Stomach (tissue), 9 donors: ENCODE measurements around the gene NELFCD. TPM values are rescaled to one million over a fixed set of nuclear protein-coding genes. Genes with fewer than 3 reads are reported as not detected.

Experiments
- DNase-seq, 2 donors: peaks; one replicate each; pipeline versions ENCODE4 v3.0.0 to v3.0.0-alpha.2; 2013 to 2019
- H3K27ac ChIP-seq, 5 donors: fragments of 200-600 bp in 4 of 5; sonication (generic) in 4 of 5; one replicate each; pipeline ENCODE4 v1.5.1; 2013 to 2019; ENCODE audit warnings: mild to moderate bottlenecking in 1 of 5, moderate library complexity in 1 of 5
- H3K27me3 ChIP-seq, 3 donors: fragments of 200-600 bp; sonication (generic); one replicate each; pipeline ENCODE4 v1.5.1; 2017 to 2019; ENCODE audit warnings: mixed run types in 1 of 3
- H3K36me3 ChIP-seq, 4 donors: fragments of 200-600 bp; sonication (generic); 1 replicate in 3 of 4; 2 replicates in 1 of 4; pipeline ENCODE4 v1.5.1; 2016 to 2019
- H3K4me1 ChIP-seq, 4 donors: fragments of 200-600 bp; sonication (generic); one replicate each; pipeline ENCODE4 v1.5.1; 2016 to 2019
- H3K4me3 ChIP-seq, 4 donors: fragments of 200-600 bp; sonication (generic) in 3 of 4; one replicate each; pipeline ENCODE4 v1.5.1; 2016 to 2019; ENCODE audit warnings: mild to moderate bottlenecking in 1 of 4
- H3K9me3 ChIP-seq, 4 donors: fragments of 200-600 bp; sonication (generic); one replicate each; pipeline ENCODE4 v1.5.1; 2016 to 2019
- CTCF ChIP-seq, 7 experiments: fragments of 450-650 bp in 4 of 7; fragments of 200-600 bp in 3 of 7; sonication (generic) in 3 of 7; IDR thresholded peaks; one replicate each; pipeline ENCODE4 v1.5.1; 2016 to 2019; ENCODE audit warnings: antibody characterized with exemption in 7 of 7, control low read depth in 2 of 7, mild to moderate bottlenecking in 1 of 7
- EP300 ChIP-seq: sonication (generic); formaldehyde crosslinking; IDR thresholded peaks from one replicate; pipeline ENCODE4 v1.6.1; 2017; ENCODE audit warnings: antibody characterized with exemption
- POLR2A ChIP-seq, 4 donors: fragments of 450-650 bp; IDR thresholded peaks; one replicate each; pipeline ENCODE4 v1.6.1; 2016; ENCODE audit warnings: antibody characterized with exemption in 4 of 4, control low read depth in 2 of 4, mild to moderate bottlenecking in 1 of 4, moderate library complexity in 1 of 4
- POLR2AphosphoS5 ChIP-seq, 3 donors: sonication (generic); formaldehyde crosslinking; IDR thresholded peaks; one replicate each; pipeline ENCODE4 v1.6.1; 2016; ENCODE audit warnings: antibody characterized with exemption in 3 of 3
- WGBS, 5 donors: extraction: QIAGEN DNeasy Blood & Tissue Kit in 3 of 5; methylation state at CpG; one replicate each; pipeline versions ENCODE4 v1.1.5 to v1.1.7; 2013 to 2018; 5-methylcytosine and 5-hydroxymethylcytosine counted together
- intact Hi-C: fragments of 100-400 bp; cut with DNase I; formaldehyde crosslinking; loops from one replicate; pipeline ENCODE4 v1.15.1; 2023; ENCODE audit warnings: low total_unique reads
- polyA plus RNA-seq, 3 donors: library from polyadenylated mRNA; stranded (reverse); fragments of 200-250 nt; gene quantifications; one replicate each; pipeline ENCODE4 v1.2.3, GENCODE V29; 2013
- total RNA-seq, 5 donors: library from RNA; depleted of rRNA; stranded (reverse); fragments of >200 nt; gene quantifications; one replicate each; pipeline versions ENCODE4 v1.1.0 to v1.2.3, GENCODE V29; 2014 to 2016
- donor health status: healthy with polysubstance abuse.
- donor health status: Bipolar disorder and iron deficiency.
- donor health status: healthy.

Gene NELFCD
- total and polyA plus RNA-seq, 8 donors, result 20.9 to 59.5 (median 41.2) TPM

DNA sequence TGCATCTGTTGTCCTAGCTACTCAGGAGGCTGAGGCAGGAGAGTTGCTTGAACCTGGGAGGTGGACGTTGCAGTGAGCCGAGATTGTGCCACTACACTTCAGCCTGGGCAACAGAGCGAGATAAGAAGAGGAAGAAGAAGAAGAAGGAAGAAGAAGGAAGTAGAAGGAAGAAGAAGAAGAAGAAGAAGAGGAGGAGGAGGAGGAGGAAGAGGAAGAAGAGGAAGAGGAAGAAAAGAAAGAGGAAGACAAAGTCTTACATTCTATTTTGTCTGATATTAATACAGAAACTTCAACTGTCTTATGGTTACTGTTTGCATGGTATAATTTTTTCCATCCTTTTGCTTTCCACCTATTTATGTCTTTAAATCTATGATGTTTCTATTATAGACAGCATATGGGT is 7.2 kb upstream of the NELFCD start:
- Histone ChIP-seq H3K9me3 (peaks cover 0 to 24% (median 16%) of the 10 kb centered on the region in 4 donors), H3K36me3 (no peaks in the 10 kb centered on the region), H3K4me1 (no peaks in the 10 kb centered on the region), H3K27me3 (no peaks in the 10 kb centered on the region), H3K27ac (no peak overlapping the region), H3K4me3 (no peak overlapping the region)
- intact Hi-C loops, result no loop called here
- no peak for DNase-seq
- TF ChIP-seq CTCF (IDR thresholded peaks at IDR 0.05) (no peak), EP300 (no peak), POLR2AphosphoS5 (IDR thresholded peaks at IDR 0.05) (no peak), POLR2A (IDR thresholded peaks at IDR 0.05) (no peak)
- WGBS, 5 donors, result 63 to 92% (median 83%) methylated on average over 3 of the region's 3 CpGs

- 88 to 98% (median 93%) methylated on average over 1 of the region's 1 CpG for WGBS, 5 donors
- Histone ChIP-seq H3K4me1 (peaks cover 0 to under 1% (median 0%) of the 10 kb centered on the region in 4 donors), H3K27ac (no peak overlapping the region), H3K27me3 (no peaks in the 10 kb centered on the region), H3K4me3 (no peak overlapping the region), H3K36me3 (no peaks in the 10 kb centered on the region), H3K9me3 (peaks cover 0 to 19% (median 13%) of the 10 kb centered on the region in 4 donors)
- TF ChIP-seq EP300 (no peak), CTCF (IDR thresholded peaks at IDR 0.05) (no peak), POLR2AphosphoS5 (IDR thresholded peaks at IDR 0.05) (no peak), POLR2A (IDR thresholded peaks at IDR 0.05) (no peak)
- DNase-seq, result no peak
- intact Hi-C loops, result no loop called here
Measured at GRCh38 chr20:58975353-58975752, 5.7 kb upstream of the NELFCD start.

DNA sequence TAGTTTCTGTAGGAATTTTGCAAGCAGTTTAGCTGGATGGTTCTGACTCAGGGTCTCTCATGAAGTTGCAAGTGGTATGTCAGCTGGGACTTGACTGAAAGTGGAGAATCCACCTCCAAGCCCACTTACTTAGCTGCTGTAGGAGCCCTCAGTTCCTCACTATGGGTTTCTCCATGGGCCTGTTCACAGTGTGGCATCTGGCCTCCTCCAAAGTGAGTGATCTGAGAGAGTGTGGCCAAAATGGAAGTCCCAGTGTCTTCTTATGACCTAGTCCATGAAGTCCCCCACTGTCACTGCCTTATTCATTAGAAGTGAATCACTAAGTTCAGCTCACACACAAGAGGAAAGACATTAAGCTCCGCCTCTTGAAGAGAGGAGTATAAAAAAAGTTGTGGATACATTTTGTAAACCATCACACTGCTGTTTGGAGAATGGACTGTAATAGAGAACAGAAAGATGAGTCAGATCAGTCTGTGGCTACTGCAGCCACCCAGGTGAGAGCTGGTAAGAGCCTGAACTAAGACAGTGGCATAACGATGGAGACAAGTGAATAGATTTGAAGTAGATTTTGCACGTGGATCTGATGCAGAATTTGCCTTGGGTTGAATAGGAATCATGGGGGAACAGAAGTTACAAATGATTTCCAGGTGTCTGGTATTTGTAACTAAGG is 4.9 kb upstream of the NELFCD start:
- H3K9me3 ChIP-seq, result peaks cover 0 to 19% (median 13%) of the 10 kb centered on the region in 4 donors
- intact Hi-C loops, result no loop called here
- TF ChIP-seq POLR2AphosphoS5 (IDR thresholded peaks at IDR 0.05) (no peak), POLR2A (IDR thresholded peaks at IDR 0.05) (no peak), CTCF (IDR thresholded peaks at IDR 0.05) (no peak), EP300 (no peak)
- peaks cover 0 to 4% (median 2%) of the 10 kb centered on the region in 4 donors for H3K4me1 ChIP-seq
- no peak overlapping the region for H3K4me3 ChIP-seq
- H3K27ac ChIP-seq, result no peak overlapping the region
- no peak for DNase-seq
- no peaks in the 10 kb centered on the region for H3K36me3 ChIP-seq
- no peaks in the 10 kb centered on the region for H3K27me3 ChIP-seq
- 86 to 94% (median 91%) methylated on average over 3 of the region's 3 CpGs for WGBS, 5 donors

- intact Hi-C loops, result no loop called here
- Histone ChIP-seq H3K9me3 (peaks cover 0 to 19% (median 13%) of the 10 kb centered on the region in 4 donors), H3K36me3 (no peaks in the 10 kb centered on the region), H3K27ac (no peak overlapping the region), H3K4me3 (no peak overlapping the region), H3K4me1 (peaks cover 8 to 24% (median 21%) of the 10 kb centered on the region in 4 donors), H3K27me3 (no peaks in the 10 kb centered on the region)
- no peak for TF ChIP-seq POLR2AphosphoS5 (IDR thresholded peaks at IDR 0.05)
- no peak for TF ChIP-seq EP300
- TF ChIP-seq POLR2A (IDR thresholded peaks at IDR 0.05), result no peak
- no peak for TF ChIP-seq CTCF (IDR thresholded peaks at IDR 0.05)
- 58 to 71% (median 66%) methylated on average over 6 of the region's 6 CpGs for WGBS, 5 donors
- DNase-seq, result no peak
Measured at GRCh38 chr20:58978351-58979190, 2.5 kb upstream of the NELFCD start.
